Bronchial epithelial cell (primary cell): ENCODE results near the gene SGCD. TPM values are rescaled to one million over a fixed set of nuclear protein-coding genes. Genes with fewer than 3 reads are reported as not detected.
"Not testable (repeated sequence)": the region's sequence is repeated elsewhere in the genome, so short reads cannot be mapped to it uniquely, and the experiment has no call there.

ENCODE experiments used
- DNase-seq: peaks from one replicate; pipeline ENCODE4 v3.0.0-alpha.2; 2010; ENCODE audit warnings: low read depth
- FAIRE-seq: peaks from 2 replicates; lab custom pipeline; 2011; peaks lifted over from hg19 to GRCh38; lab: Jason Lieb, UNC
- H3K27me3 ChIP-seq: 2 replicates; pipeline ENCODE4 v1.5.1; 2011; ENCODE audit warnings: low read length; ENCODE audit not compliant: control insufficient read depth, insufficient read depth
- H3K36me3 ChIP-seq: 2 replicates; pipeline ENCODE4 v1.5.1; 2011; ENCODE audit warnings: low read length; ENCODE audit not compliant: control insufficient read depth, insufficient read depth
- H3K4me3 ChIP-seq: 2 replicates; pipeline ENCODE4 v1.5.1; 2011; ENCODE audit warnings: mild to moderate bottlenecking, low read depth, low read length, control low read depth
- total RNA-seq: library from RNA; depleted of rRNA; stranded (reverse); fragments of >200 nt; gene quantifications from 2 replicates; pipeline ENCODE4 v1.2.1, GENCODE V29; 2014
- TF ChIP-seq, protein P1 (sequence below): IDR thresholded peaks from 2 replicates; pipeline ENCODE4 v1.5.1; 2011; ENCODE audit warnings: mild to moderate bottlenecking, moderate library complexity, low read length, control low read depth, inconsistent platforms; ENCODE audit not compliant: insufficient read depth, severe bottlenecking

Gene SGCD
- total RNA-seq, 1 donor from 2014 or later, result under 0.01 TPM

- H3K27me3 ChIP-seq, result no peaks in the 10 kb centered on the region
- no peaks in the 10 kb centered on the region for H3K36me3 ChIP-seq
- DNase-seq (no peak), FAIRE-seq (no peak)
- no peak overlapping the region for H3K4me3 ChIP-seq
- TF ChIP-seq, protein P1, sequence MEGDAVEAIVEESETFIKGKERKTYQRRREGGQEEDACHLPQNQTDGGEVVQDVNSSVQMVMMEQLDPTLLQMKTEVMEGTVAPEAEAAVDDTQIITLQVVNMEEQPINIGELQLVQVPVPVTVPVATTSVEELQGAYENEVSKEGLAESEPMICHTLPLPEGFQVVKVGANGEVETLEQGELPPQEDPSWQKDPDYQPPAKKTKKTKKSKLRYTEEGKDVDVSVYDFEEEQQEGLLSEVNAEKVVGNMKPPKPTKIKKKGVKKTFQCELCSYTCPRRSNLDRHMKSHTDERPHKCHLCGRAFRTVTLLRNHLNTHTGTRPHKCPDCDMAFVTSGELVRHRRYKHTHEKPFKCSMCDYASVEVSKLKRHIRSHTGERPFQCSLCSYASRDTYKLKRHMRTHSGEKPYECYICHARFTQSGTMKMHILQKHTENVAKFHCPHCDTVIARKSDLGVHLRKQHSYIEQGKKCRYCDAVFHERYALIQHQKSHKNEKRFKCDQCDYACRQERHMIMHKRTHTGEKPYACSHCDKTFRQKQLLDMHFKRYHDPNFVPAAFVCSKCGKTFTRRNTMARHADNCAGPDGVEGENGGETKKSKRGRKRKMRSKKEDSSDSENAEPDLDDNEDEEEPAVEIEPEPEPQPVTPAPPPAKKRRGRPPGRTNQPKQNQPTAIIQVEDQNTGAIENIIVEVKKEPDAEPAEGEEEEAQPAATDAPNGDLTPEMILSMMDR, result no peak
Observed at GRCh38 chr5:156654444-156654843, 327.5 kb downstream of the SGCD start.

- DNase-seq, result no peak
- FAIRE-seq, result no peak
- TF ChIP-seq, protein P1, result no peak
- no peaks in the 10 kb centered on the region for H3K27me3 ChIP-seq
- no peak overlapping the region for H3K4me3 ChIP-seq
- no peaks in the 10 kb centered on the region for H3K36me3 ChIP-seq
Observed at GRCh38 chr5:156655732-156656131, 328.8 kb downstream of the SGCD start.

- not testable (repeated sequence) for FAIRE-seq, H3K36me3 ChIP-seq, H3K4me3 ChIP-seq, DNase-seq, H3K27me3 ChIP-seq
Observed at GRCh38 chr5:156664832-156665231, 337.9 kb downstream of the SGCD start.

- not testable (repeated sequence) for H3K27me3 ChIP-seq, FAIRE-seq, H3K36me3 ChIP-seq, H3K4me3 ChIP-seq, DNase-seq
Observed at GRCh38 chr5:156666686-156667085, 339.7 kb downstream of the SGCD start.

DNA sequence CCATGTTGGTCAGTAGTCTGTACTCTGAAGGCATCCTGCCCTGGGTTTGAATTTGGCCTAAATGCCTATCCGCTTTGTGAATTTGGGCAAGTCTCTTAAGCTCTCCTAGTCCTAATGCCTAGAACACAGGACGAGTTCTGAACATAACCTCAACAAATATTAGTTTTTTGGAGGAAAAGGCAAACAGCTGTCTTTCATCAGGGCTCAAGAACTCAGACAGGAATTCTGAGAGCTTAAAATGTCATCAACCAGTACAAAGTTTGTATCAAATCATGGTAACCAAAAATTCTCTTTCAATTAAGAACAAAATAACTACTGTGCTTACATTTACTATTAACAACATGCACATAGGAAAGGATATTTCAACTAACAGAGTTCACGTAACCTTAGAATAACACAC is 340.7 kb downstream of the SGCD start:
- FAIRE-seq (no peak), DNase-seq (no peak)
- Histone ChIP-seq H3K36me3 (no peaks in the 10 kb centered on the region), H3K4me3 (no peak overlapping the region), H3K27me3 (no peaks in the 10 kb centered on the region)
- TF ChIP-seq, protein P1, result no peak

DNA sequence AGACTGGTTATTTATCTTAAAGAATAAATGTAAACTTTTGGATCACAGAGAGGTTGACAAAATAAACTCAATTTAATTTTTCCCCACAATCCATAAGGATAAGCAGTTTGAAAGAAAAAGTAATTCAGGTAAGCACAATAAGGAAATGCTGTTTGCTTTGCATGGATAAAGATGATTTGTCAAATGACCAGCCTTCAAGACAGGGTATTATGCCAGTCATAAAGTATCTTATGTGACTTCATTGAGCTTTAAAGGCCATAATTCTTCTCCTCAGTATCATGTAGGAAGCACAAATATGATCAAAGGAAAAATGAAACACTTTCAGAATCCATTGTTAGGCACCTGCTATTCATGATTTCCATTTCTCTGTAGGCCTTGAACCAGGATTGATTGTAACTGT is 342.5 kb downstream of the SGCD start:
- Histone ChIP-seq H3K27me3 (no peaks in the 10 kb centered on the region), H3K36me3 (no peaks in the 10 kb centered on the region), H3K4me3 (no peak overlapping the region)
- FAIRE-seq (no peak), DNase-seq (no peak)
- TF ChIP-seq, protein P1, result no peak

DNA sequence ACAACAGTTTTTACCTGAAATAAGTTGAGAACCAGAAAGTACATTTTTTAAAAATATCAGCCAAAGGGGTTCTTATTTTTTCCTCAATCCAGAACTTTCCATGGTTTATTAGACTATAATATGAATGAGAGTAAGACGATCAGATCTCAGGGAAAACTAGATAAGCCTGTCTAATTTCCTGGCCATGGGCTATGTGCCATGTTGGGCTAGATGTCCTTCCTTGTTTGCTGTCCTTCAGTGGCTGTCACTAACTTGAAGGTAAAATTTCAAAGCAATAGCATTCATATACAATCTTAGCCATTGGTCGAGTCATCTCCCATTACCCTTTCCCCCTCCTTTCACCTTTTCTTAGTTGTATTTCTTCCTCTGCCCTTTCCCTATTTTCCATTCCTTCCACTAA is 343.7 kb downstream of the SGCD start:
- TF ChIP-seq, protein P1, result no peak

More for the DNA sequence above, 343.7 kb downstream of the SGCD start:
- H3K36me3 ChIP-seq, result no peaks in the 10 kb centered on the region
- DNase-seq, result no peak
- H3K27me3 ChIP-seq, result no peaks in the 10 kb centered on the region
- H3K4me3 ChIP-seq, result no peak overlapping the region
- FAIRE-seq, result no peak
